Activated CD4-positive, alpha-beta T cell treated with anti-CD3 and anti-CD28 coated beads, Interleukin-2, Interleukin-4, amounts not matched to agents 100 ng/mL and 50 ng/mL, durations not matched to agents 16 hours and 8 hours (primary cell): ENCODE data around the gene SEZ6.

Experiments
- DNase-seq: peaks from one replicate; pipeline ENCODE4 v3.0.0-alpha.2; 2020; ENCODE audit warnings: low spot score

Gene SEZ6, protein sequence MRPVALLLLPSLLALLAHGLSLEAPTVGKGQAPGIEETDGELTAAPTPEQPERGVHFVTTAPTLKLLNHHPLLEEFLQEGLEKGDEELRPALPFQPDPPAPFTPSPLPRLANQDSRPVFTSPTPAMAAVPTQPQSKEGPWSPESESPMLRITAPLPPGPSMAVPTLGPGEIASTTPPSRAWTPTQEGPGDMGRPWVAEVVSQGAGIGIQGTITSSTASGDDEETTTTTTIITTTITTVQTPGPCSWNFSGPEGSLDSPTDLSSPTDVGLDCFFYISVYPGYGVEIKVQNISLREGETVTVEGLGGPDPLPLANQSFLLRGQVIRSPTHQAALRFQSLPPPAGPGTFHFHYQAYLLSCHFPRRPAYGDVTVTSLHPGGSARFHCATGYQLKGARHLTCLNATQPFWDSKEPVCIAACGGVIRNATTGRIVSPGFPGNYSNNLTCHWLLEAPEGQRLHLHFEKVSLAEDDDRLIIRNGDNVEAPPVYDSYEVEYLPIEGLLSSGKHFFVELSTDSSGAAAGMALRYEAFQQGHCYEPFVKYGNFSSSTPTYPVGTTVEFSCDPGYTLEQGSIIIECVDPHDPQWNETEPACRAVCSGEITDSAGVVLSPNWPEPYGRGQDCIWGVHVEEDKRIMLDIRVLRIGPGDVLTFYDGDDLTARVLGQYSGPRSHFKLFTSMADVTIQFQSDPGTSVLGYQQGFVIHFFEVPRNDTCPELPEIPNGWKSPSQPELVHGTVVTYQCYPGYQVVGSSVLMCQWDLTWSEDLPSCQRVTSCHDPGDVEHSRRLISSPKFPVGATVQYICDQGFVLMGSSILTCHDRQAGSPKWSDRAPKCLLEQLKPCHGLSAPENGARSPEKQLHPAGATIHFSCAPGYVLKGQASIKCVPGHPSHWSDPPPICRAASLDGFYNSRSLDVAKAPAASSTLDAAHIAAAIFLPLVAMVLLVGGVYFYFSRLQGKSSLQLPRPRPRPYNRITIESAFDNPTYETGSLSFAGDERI

DNA sequence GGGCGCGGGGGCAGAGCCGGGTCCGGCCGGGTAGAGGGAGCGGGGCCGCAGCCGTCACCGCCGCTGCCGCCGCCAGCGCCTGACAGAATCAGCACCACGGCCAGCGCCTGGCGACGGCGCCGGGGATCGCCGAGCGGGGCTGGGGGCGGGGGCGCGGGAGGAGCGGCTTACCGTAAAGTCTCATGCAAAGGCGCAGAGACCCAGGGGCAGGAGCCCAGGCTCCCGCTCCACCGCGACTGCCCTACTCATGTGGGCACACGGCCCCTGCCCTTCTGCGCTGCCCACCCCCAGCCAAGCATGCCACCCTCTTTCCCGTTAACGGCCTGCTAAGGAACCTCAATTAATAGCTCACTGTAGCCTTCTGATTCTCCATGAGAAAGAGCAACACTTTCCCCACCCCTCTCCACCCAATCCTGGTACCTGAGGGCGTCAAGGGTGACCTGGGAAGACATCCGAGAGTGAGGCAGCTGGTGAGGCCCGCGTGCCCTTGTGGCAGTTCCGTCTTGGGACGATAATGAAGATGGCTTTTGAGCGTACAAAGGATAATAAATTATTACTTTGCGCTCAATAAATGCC lies at the start of gene SEZ6:
Gene SEZ6, minus strand, starts transcription at position 98 of the 576 bp plus-strand sequence. CDS start 164 bp downstream, outside the sequence.
- DNase-seq, result peak; percentile 50

DNA sequence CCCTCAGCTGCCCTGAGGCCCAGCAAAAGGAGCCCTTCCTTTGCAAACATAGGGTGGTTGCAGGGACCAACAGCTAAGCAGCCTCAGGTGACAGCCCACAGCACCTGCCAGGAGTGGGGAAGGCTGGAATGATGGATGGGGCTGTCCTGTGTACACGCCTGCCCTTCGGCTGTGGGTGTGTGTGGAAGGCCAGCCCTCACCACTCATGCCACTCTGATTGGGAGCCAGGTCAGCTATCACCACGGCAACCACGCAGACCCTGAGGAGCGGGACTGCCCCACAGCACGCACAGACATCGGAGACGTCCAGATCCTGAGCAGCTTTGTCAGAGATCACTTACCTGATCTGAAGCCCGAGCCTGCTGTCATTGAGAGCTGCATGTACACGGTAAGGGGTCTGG lies 49.0 kb upstream of the SEZ6 start:
- DNase-seq, result no peak

DNA sequence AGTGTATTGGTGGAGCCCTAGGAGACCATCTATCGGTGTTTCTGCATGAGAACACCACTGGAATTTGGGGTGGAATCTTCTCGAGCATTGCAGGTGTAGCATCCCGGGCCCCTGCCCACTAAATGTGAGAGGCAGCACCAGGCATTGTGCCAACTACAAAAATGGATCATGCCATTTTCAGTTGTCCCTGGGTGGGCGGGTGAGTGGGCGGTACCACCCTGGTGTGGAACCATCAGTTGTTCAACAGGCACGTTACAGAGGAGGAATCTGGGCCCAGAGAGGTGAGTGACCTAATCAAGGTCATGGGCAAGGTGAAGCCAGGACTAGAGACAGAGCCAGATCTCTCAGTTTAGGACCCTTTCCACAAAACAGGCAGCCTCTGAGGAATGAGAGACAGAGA lies 45.9 kb upstream of the SEZ6 start:
- no peak for DNase-seq

DNA sequence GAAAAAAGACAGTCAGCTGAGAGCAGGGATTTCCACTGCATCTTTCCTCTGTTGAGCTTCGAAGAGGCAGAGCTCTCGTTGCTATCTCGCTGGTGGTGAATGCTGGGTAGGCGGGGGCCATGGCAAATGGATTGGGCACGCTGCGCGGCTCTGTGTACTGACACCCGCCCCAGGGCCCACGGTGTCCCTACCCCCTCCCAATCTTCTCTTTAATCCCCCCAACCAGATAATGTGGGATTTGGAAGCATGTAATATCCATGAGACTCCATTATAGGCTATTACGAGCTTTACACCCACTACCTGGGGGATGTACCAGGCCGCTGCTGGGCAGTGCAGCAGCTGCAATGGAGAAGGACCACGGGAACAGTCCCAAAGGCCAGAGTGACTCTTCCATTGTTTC lies 45.4 kb upstream of the SEZ6 start:
- DNase-seq, result no peak

DNA sequence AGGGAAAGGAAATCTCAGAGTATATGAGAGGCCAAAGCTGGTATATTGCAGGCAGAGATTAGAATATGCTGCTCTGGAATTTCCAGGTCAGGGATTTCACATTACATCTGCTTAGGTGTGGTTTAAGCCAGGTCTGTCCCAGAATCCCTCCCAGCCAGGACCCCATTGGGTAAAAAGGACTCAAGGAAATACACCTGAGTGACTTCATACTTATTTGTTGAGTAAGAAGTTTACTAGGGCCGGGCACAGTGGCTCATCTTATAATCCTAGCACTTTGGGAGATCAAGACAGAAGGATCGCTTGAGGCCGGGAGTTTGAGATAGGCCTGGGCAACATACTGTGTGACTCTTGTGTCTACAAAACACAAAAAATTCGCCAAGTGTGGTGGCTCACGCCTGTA lies 44.3 kb upstream of the SEZ6 start:
- no peak for DNase-seq

DNA sequence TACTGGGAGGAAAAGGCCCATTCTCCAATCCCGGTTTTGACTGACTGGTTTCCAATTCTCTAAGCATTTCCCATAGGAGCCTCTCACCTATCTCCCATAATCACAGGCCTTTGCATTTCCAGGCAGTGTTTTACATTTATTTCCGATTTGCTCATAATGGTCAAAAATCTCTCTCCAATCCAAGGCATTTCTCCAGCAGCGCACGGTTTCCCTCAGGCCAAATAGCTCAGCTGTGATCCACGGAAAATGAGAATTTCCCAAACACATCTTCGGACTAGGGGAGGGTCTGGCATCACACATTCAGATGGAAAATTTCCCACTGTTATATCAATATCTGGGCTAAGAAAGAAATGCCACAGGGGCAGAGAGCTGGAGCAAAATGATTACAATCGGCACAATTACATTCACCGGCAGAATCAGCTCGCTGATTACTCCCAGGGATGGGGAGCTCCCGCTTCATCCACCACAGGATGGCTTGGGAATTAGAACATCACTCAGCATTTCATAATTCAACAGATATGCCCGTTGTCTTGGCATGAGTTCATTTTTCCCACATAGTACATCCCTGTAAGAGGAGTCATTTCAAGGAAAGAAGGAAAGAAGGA lies 43.8 kb upstream of the SEZ6 start:
- DNase-seq, result no peak

DNA sequence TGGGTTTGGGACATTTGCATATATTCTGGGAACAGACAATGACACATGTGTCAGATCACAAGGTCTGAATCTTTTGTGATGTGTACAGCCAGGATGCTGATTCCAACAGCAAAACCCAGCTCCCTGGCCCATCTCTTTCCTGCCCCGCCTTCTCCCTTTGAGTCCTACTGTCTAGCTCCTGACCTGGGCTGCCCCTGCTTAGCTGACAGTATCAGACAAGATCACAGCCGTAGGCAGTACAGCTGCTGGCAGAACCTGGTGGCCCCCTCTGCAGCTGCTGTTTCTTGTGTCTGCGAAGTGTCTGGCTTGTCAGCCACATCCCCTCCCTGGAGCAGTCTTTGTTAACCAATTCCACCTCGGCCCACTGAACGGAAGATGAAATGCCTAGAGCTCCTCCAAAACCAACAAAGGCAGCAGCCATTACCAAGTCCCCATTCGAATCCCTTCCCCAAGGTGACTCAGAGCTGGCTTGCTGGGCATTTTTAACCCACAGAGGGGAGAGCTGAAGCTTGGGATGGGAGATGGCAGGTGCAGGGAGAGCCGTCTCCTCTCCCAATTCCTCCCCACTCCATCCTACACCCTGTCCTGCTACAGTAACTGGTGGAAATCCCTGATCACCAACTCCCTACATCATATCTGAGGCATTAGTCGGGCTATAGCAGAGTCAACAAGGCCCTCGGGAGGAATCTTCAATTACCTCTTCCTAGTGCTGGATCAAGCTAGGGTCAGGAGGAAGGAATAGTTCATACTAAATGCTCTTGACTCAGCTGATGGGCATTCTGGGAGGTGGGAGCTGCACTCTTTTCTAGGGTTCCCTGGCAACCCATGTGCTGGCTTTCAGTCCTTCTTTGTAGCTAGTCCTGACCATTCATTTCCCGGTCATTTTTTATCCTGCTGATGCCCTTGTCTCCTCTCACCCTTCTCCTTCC lies 42.9 kb upstream of the SEZ6 start:
- no peak for DNase-seq

DNA sequence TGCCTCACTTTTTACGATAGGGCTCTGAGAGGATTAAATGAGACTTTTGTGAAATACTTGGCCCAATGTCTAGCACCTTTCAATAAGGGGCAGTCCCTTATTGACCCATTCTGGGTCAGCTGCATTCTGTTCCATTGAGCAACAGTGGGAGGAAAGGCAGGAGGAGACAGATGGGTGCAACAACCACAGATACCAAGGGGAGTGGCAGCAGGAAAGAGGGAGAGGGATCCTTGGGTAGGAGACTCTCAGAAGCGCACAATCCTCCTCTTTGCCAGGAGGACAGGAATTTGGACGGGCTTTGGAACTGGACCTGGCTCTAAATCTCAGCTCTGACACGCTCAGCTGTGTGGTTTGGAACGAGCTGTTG lies 40.6 kb upstream of the SEZ6 start:
- DNase-seq, result no peak

DNA sequence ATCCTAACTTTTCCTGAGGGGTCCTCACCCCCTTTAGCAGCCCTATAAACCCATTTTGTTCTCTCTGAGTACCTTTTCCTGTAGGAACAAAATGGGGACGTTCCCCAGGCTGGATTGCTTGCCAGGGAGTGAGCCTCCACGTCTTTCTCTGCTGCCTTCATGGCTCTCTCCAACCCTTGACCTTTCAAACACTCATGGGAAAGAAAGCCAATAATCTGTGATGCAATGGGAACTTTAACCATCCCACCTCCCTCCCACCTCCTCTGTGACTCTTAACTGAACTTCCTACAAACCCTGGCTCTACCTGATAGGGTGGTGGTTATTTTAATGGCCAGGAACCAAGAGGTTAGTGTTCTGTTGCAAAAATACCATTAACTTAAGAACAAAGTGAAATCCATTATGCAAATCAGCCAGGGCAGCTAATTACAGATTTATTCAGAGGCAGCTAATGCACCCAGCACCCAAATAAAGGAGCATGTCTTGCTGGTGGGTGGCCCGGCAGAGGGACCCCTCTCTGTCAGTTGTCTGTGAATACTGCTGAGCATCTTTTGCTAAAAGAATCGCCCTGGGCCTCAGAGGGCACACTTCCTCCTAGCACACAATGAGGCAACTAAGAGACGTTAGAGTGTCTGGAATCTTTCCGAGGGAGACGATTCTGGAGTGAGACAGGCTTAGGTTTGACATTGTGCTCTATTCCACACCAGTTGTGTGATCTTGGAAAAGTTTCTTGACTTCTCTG lies 40.1 kb upstream of the SEZ6 start:
- DNase-seq, result no peak

DNA sequence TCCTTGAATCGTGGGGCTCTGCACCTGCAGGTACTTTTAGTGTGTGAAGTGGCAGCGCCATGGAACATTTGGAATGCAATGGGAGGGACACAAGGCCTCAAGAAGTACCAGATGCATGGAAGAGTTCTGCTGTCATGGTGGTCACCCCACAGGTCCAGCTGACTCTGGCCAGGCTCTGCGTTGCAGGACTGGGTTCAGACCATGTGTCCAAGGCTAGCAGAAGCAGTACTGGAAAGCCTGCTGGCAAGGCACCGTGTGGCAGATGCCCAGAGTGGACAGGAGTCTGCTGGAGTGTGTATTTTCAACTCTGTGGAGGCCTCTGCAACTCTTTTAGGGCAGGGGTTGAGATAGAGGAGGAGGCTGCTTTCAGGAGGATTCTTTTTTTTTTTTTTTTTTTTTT lies 39.2 kb upstream of the SEZ6 start:
- DNase-seq, result no peak

DNA sequence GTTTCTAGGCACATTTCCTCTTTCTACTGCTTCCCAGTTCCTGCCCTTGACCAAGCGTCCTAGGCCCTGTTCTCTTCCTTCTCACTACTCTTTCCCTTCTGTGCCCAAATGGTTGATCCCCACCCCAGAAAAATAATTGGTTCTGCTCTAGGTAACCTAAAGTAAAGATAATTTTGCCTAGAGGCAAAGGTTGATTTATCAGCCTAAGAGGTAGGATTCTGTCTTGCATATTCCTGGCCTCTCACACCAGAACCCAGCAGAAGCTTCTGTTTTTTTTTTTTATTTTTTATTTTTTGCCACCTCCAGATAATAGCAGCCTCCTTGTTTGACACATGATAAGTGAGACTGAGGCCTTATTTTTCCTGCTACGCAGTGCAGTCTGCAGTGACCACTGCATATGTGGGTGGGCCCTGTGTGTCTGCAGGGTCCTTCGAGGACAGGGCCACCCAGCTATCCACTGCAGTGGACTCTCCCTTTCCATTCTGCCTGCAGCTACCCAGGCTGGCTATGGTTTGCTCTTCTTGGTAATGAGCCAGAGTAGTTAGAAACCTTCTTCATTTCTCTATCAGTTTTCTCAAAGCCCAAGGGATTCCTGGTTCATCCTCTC lies 37.8 kb upstream of the SEZ6 start:
- DNase-seq, result no peak

DNA sequence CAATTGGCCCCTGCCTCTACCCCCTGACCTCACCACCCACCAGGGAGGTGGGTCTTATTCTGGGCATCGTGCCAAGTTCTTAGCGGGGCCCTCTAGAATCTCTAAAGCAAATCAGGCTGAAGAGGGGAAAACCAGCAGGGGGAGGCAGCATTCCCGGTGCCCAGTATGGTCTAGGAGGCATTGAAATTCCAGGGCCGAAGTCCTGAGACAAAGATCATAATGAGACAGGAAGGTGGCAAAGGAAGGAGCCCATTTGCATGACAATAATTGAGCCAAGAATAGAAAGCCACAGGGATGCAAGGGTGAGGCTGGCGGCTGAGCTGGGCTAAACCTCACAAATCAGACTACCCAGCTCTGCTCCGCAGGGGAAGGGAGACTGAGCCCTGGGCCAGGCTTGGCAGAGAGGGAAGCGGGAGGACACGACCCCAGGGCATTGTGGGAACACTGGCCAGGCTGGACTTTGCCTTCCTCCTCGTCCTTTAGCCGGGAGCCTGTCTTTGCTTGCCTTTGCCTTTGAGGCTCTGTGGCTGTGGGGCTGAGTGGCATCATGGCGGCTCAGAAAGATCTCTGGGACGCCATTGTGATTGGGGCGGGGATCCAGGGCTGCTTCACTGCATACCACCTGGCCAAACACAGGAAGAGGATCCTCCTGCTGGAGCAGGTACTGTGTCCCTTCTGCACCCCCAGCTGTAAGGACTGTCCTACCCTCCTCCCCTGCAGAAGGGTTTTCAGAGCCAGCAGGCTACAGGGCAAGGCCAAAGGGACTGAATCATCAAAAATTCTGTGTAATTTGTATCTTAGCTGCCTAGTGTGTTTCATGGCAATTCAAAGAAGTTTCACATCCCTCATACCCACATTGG lies 37.1 kb upstream of the SEZ6 start, which contains the start of gene PIPOX:
Gene PIPOX, plus strand, starts transcription at position 463 of the 860 bp plus-strand sequence. Its CDS starts 85 bp downstream, at position 548.
- no peak for DNase-seq

DNA sequence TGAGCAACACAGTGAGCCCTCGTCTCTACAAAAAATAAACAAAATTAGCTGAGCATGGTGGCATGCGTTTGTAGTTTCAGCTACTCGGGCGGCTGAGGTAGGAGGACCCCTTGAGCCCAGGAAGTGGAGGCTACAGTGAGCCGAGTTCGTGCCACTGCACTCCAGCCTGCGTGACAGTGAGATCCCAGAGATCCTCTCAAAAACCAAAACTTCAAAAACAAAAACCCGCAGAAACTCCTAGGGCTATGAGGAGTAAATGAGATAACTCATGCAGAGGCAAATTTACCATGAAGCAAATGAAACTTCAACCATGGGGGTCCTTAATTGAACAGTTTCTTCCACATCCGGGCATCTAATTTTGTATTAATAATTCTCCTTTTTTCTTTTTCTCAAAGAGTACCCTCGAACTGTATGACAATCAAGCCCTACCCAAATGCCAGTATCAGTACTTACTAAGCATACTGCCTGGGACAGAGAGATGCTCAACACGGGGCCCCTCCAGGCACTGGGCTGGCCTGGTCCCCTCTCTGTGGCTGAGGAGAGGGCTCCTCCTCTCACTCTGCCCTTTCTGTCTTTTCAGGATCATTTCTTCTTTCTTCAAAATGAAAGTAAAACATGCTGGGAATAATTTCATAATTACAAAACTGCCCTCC lies 36.3 kb upstream of the SEZ6 start:
- DNase-seq, result no peak

DNA sequence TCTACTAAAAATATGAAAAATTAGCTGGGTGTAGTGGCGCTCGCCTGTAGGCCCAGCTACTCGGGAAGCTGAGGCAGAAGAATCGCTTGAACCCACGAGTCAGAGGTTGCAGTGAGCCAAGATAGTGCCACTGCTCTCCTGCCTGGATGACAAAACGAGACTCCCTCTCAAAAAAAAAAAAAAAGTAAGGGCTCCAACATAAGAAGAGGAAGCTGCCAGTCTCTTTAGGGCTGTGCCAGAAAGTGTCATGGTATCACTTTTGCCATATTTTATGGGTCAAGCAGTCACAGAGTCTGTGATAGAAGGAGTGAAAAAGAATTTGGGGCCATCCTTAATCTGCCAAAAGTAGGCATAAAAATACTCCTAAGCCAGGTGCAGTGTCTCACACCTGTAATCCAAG lies 35.7 kb upstream of the SEZ6 start:
- no peak for DNase-seq

DNA sequence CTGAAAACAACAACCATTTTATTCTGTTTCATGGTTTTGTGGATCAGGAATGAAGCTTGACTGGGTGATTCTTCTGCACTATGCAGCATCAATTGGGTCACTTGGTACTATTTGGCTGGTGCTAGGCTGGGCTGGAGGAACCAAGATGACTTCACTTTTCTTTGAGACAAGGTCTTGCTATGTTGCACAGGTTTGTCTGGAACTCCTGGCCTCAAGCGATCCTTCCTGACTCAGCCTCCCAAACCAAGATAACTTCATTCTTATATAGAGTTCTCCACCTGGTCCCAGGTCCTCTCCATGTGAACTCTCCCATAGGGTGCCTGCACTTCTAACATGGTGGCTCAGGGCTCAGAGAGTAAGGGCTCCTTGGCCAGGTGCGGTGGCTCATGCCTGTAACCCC lies 35.3 kb upstream of the SEZ6 start:
- no peak for DNase-seq

DNA sequence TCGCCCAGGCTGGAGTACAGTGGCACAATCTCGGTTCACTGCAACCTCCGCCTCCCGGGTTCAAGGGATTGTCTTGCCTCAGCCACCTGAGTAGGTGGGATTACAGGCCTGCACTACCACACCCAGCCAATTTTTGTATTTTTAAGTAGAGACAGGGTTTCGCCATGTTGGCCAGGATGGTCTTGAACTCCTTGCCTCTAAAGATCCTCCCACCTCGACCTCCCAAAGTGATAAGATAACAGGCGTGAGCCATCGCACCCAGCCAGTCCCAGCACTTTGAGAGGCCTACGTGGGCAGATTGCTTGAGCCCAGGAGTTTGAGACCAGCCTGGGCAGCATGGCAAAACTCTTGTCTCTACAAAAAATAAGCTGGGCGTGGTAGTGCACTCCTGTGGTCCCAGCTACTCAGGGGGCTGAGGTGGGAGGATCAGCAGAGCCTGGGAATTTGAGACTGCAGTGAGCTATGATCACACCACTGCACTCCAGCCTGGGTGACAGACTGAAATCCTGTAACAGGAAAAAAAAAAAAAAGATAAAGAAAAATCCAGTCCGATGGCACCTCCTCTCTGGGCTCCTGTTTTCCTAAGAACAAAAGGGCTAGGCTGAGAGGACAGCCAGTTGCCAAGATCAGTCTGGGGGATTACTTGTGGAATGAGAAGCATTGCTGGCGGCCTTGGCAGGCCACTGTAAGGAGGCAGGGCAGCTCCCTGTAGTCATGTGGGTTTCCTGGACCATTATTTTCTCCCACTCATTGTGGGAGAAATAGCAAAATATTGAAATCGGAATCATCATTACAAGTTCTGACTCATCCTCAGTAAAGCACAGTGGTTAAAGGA lies 34.1 kb upstream of the SEZ6 start:
- DNase-seq, result no peak

DNA sequence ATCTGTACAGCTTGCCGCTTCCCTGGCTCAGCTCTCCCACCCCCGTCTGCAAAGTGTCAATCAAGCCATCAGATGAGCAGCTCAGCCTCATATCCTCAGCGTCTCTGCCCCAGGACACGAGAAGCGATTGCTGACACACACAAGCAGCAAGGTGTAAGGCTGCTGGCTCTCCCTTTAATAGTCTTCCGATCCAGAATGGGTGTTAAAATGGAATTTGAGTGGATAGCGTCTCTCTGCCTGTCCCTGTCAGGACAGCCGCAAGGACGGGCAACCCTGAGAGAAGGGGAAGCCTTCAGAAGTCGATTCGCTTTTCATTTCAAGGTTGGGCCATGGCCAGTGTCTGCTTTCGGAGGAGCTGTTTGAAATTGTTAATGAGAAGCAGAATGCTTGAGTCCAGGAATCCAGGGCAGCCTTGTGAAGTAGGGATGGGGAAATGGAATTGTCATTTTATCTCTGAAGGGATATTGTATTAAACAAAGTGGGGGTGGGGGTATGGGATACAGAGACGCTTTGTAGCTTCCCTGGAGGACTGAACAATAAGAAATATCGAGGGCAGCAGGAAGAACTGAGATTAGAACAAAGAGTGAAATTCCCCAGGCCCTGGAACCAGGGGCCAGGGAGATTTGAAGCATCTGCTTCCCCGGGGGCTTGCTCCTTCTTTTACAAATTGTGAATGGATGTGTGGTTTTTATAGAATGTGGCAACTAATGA lies 32.4 kb upstream of the SEZ6 start:
- DNase-seq, result no peak
